Ascending aorta (tissue), 2 donors: Measurements from ENCODE around the gene TRIM63. TPM values are rescaled to one million over a fixed set of nuclear protein-coding genes. Genes with fewer than 3 reads are reported as not detected.

ENCODE experiments used
- DNase-seq, 2 donors: peaks; one replicate each; pipeline ENCODE4 v3.0.0-alpha.2; 2019; ENCODE audit warnings: low spot score in 2 of 2
- H3K27ac ChIP-seq, 2 donors: fragments of 200-600 bp; sonication (generic); one replicate each; pipeline ENCODE4 v1.5.1; 2016 to 2017; ENCODE audit warnings: mild to moderate bottlenecking in 1 of 2
- H3K27me3 ChIP-seq: fragments of 200-600 bp; sonication (generic); one replicate; pipeline ENCODE4 v1.5.1; 2017
- H3K36me3 ChIP-seq, 2 donors: fragments of 200-600 bp; sonication (generic); one replicate each; pipeline ENCODE4 v1.5.1; 2016
- H3K4me1 ChIP-seq, 2 donors: fragments of 200-600 bp; sonication (generic); one replicate each; pipeline ENCODE4 v1.5.1; 2016 to 2017; ENCODE audit warnings: mild to moderate bottlenecking in 1 of 2
- H3K4me3 ChIP-seq, 2 donors: fragments of 200-600 bp; sonication (generic); one replicate each; pipeline ENCODE4 v1.5.1; 2016 to 2017; ENCODE audit warnings: mild to moderate bottlenecking in 1 of 2
- H3K9me3 ChIP-seq, 2 donors: fragments of 200-600 bp; sonication (generic); one replicate each; pipeline ENCODE4 v1.5.1; 2016
- intact Hi-C: fragments of 100-400 bp; cut with DNase I; formaldehyde crosslinking; loops from one replicate; pipeline ENCODE4 v1.15.1; 2023
- total RNA-seq: library from RNA; depleted of rRNA; stranded (reverse); fragments of >200 nt; gene quantifications from one replicate; pipeline ENCODE4 v1.1.0, GENCODE V29; 2016
- TF ChIP-seq, protein P1 (sequence below), 3 experiments: fragments of 200-600 bp in 2 of 3; fragments of 450-650 bp in 1 of 3; sonication (generic) in 2 of 3; IDR thresholded peaks; one replicate each; pipeline ENCODE4 v1.5.1; 2016 to 2019; ENCODE audit warnings: antibody characterized with exemption in 3 of 3, mild to moderate bottlenecking in 1 of 3, moderate library complexity in 1 of 3

The TRIM63 gene
- total RNA-seq, 1 donor from 2014 or later, result not detected

DNA sequence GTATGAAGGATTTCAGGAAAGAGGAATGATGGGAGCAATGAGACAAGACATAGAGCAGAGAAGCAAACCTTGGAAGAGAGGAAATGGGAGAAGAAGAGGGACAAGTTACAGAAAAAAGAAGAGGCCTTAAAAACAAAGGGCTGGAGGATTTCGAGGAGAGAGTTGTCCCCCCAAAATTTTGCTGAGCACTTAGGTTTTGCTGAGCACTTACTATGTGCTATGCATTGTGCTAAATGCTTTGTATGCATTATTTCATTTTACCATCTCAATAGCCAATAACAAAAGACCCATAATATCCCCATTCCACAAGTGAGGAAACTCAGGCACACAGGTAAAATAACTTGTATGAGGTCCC, 2.5 kb upstream of the TRIM63 start:
- Histone ChIP-seq H3K4me3 (no peak overlapping the region), H3K36me3 (no peaks in the 10 kb centered on the region), H3K9me3 (no peaks in the 10 kb centered on the region), H3K27ac (no peak overlapping the region), H3K27me3 (no peaks in the 10 kb centered on the region), H3K4me1 (no peaks in the 10 kb centered on the region)
- no peak for DNase-seq
- intact Hi-C loops, result no loop called here
- TF ChIP-seq, protein P1, sequence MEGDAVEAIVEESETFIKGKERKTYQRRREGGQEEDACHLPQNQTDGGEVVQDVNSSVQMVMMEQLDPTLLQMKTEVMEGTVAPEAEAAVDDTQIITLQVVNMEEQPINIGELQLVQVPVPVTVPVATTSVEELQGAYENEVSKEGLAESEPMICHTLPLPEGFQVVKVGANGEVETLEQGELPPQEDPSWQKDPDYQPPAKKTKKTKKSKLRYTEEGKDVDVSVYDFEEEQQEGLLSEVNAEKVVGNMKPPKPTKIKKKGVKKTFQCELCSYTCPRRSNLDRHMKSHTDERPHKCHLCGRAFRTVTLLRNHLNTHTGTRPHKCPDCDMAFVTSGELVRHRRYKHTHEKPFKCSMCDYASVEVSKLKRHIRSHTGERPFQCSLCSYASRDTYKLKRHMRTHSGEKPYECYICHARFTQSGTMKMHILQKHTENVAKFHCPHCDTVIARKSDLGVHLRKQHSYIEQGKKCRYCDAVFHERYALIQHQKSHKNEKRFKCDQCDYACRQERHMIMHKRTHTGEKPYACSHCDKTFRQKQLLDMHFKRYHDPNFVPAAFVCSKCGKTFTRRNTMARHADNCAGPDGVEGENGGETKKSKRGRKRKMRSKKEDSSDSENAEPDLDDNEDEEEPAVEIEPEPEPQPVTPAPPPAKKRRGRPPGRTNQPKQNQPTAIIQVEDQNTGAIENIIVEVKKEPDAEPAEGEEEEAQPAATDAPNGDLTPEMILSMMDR (IDR thresholded peaks at IDR 0.05), result no peak

DNA sequence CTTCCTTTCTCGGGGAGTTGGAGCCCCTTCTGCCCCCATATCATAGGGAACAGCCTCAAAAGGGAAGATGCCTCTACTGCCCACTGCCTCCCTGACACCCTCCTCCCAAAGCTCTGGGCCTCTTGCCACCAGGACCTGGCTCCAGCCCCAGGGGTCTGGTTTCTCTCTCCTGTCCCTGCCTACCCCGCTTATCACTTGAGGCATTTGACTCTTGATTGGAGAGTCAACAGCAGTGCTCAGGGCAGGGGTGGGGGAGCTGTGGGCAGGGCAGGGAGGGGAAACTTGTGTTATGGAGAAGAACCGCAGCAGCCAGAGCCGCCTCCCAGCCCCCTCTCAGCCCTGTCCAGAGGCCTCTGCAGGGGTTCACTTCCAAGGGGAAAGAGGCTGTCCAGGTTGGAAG, 573 bp downstream of the TRIM63 start:
- Histone ChIP-seq H3K9me3 (no peaks in the 10 kb centered on the region), H3K36me3 (no peaks in the 10 kb centered on the region), H3K4me3 (no peak overlapping the region), H3K4me1 (no peaks in the 10 kb centered on the region), H3K27ac (no peak overlapping the region), H3K27me3 (no peaks in the 10 kb centered on the region)
- TF ChIP-seq, protein P1 (IDR thresholded peaks at IDR 0.05), result no peak
- intact Hi-C loops, result no loop called here
- no peak for DNase-seq

DNA sequence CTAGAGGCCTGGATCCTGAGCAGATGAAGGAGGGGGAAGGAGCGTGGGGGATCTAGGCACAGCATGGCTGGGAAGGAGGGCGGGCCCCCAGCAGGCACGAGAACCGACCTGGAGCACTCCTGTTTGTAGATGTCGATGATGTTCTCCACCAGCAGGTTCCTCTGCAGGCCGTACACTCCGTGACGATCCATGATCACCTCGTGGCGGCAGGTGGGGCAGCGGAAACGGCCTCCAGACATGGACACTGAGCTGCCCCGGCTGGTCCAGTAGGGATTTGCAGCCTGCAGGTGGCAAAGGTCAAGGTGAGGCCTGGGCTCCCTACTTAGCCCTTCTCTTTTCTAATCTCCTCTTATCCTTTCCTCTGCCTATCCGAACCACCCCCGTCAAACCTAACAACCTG, 1.3 kb downstream of the TRIM63 start:
- no peak overlapping the region for H3K4me3 ChIP-seq
- intact Hi-C loops, result no loop called here
- no peak overlapping the region for H3K27ac ChIP-seq
- H3K27me3 ChIP-seq, result no peaks in the 10 kb centered on the region
- no peaks in the 10 kb centered on the region for H3K4me1 ChIP-seq
- no peak for DNase-seq
- no peaks in the 10 kb centered on the region for H3K36me3 ChIP-seq
- no peaks in the 10 kb centered on the region for H3K9me3 ChIP-seq
- TF ChIP-seq, protein P1 (IDR thresholded peaks at IDR 0.05), result no peak

DNA sequence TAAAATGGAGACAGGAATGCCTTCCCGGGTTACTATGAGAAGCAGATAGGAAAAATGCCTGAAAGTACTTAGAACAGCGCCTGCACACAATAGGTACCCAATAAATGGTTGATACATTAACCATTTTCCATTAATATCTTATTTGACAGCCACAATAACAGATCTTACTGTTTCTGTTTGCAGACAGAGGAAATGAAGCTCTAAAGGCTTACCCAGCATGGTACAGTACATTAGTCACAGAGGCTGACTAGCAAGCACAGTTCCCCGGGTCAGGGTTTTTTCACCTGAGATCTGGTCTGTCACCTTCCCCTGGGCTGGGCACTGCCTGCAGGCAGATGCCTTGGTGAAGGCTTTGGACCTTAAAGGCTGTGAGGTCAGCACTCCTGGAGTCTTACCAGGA, 2.9 kb downstream of the TRIM63 start:
- TF ChIP-seq, protein P1 (IDR thresholded peaks at IDR 0.05), result no peak
- H3K4me3 ChIP-seq, result no peak overlapping the region
- intact Hi-C loops, result no loop called here
- H3K4me1 ChIP-seq, result no peaks in the 10 kb centered on the region
- DNase-seq, result no peak
- no peaks in the 10 kb centered on the region for H3K36me3 ChIP-seq
- no peak overlapping the region for H3K27ac ChIP-seq
- no peaks in the 10 kb centered on the region for H3K9me3 ChIP-seq
- no peaks in the 10 kb centered on the region for H3K27me3 ChIP-seq

DNA sequence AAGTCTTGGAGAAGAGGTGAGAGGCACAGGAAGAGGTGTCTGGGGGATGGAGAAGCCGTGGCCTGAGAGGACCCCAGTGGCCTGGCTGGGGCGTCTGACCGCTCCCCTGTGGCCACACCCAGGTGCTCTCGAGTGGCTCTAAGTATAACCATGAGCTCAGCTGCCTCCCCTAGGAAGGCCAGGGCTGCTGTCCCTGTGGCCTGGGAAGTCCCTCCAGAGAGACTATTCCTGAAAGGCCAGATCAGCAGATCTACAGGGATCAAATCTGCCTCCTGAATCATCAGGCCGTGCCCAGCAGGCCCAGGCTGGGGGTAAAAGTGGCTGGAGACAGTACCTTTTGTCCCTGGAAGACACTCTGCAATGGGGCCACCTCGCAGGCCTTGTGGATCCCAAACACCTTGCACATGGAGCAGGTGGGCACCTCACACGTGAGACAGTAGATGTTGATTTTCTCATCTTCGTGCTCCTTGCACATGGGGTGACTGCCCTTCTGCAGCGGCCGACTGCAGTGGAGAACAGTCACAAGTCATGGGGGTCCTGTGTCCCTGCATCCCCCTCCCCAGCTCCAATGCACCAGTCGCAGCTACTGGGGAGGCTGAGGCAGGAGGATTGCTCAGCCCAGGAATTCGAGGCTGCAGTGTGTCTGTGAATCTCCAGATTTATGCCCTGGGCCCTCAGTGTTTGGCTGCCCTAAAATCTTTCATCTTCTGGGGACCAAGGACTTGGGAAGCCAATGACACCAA, 6.4 kb downstream of the TRIM63 start:
- H3K36me3 ChIP-seq, result no peaks in the 10 kb centered on the region
- TF ChIP-seq, protein P1 (IDR thresholded peaks at IDR 0.05), result no peak
- intact Hi-C loops, result no loop called here

DNA sequence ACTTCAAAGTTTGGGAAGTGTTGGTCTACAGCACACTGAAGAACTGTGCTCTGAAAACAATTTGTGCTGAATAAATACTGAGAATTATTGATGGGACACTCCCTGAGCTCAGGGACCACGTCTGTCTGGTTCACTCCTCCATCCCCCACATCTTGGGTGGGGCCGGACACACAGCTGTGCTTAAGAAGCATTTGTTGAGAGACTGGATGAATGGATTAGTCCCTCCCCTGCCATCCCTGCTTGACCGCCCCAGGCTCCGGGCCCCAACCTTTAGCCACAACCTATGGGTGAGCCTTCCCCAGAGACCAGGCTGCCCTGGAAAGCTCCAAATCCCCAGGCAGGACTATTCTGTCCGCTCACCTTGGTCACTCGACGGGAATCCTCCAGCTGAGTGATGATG, 7.5 kb downstream of the TRIM63 start:
- no peak for DNase-seq
- intact Hi-C loops, result no loop called here
- H3K27ac ChIP-seq, result no peak overlapping the region

More for the DNA sequence above, 6.4 kb downstream of the TRIM63 start:
- Histone ChIP-seq H3K4me1 (no peaks in the 10 kb centered on the region), H3K9me3 (no peaks in the 10 kb centered on the region), H3K4me3 (no peak overlapping the region), H3K27ac (no peak overlapping the region), H3K27me3 (no peaks in the 10 kb centered on the region)
- no peak for DNase-seq

More for the DNA sequence above, 7.5 kb downstream of the TRIM63 start:
- Histone ChIP-seq H3K36me3 (no peaks in the 10 kb centered on the region), H3K9me3 (no peaks in the 10 kb centered on the region), H3K4me1 (no peaks in the 10 kb centered on the region), H3K27me3 (no peaks in the 10 kb centered on the region), H3K4me3 (no peak overlapping the region)
- TF ChIP-seq, protein P1 (IDR thresholded peaks at IDR 0.05), result no peak
